NT2/D1 (cell line): ENCODE data around the gene MRPS2.
"Not testable (repeated sequence)": the region's sequence is repeated elsewhere in the genome, so short reads cannot be mapped to it uniquely, and the experiment has no call there.

ENCODE experiments used
- DNase-seq: peaks from one replicate; pipeline ENCODE4 v3.0.0-alpha.2; 2011; ENCODE audit warnings: low read depth, low spot score
- H3K27me3 ChIP-seq: 2 replicates; pipeline ENCODE4 v1.6.0; 2011; ENCODE audit warnings: mild to moderate bottlenecking; ENCODE audit not compliant: insufficient read length, insufficient read depth
- H3K36me3 ChIP-seq: 2 replicates; pipeline ENCODE4 v1.6.1; 2011; ENCODE audit warnings: mild to moderate bottlenecking, low read length, mixed read lengths; ENCODE audit not compliant: insufficient read depth, insufficient read length
- H3K4me1 ChIP-seq: 2 replicates; pipeline ENCODE4 v1.5.1; 2011; ENCODE audit not compliant: insufficient read depth, insufficient read length
- H3K4me3 ChIP-seq: 2 replicates; pipeline ENCODE4 v1.5.1; 2011; ENCODE audit warnings: low read depth; ENCODE audit not compliant: insufficient read length
- H3K9ac ChIP-seq: 2 replicates; pipeline ENCODE4 v1.6.0; 2011; ENCODE audit warnings: low read depth; ENCODE audit not compliant: insufficient read length
- H3K9me3 ChIP-seq: 2 replicates; pipeline ENCODE4 v1.5.1; 2011; ENCODE audit warnings: mild to moderate bottlenecking, low read length; ENCODE audit not compliant: insufficient read depth
- SUZ12 ChIP-seq: IDR thresholded peaks from 2 replicates; pipeline ENCODE4 v1.6.1; 2011; ENCODE audit not compliant: insufficient read length, insufficient read depth; ENCODE audit errors: extremely low read depth
- YY1 ChIP-seq: IDR thresholded peaks from 2 replicates; pipeline ENCODE4 v1.6.1; 2011; ENCODE audit not compliant: insufficient read length, insufficient read depth
- ZNF274 ChIP-seq: IDR thresholded peaks from 2 replicates; pipeline ENCODE4 v1.6.1; 2011; ENCODE audit warnings: mild to moderate bottlenecking, low read depth, low read length

MRPS2 gene

DNA sequence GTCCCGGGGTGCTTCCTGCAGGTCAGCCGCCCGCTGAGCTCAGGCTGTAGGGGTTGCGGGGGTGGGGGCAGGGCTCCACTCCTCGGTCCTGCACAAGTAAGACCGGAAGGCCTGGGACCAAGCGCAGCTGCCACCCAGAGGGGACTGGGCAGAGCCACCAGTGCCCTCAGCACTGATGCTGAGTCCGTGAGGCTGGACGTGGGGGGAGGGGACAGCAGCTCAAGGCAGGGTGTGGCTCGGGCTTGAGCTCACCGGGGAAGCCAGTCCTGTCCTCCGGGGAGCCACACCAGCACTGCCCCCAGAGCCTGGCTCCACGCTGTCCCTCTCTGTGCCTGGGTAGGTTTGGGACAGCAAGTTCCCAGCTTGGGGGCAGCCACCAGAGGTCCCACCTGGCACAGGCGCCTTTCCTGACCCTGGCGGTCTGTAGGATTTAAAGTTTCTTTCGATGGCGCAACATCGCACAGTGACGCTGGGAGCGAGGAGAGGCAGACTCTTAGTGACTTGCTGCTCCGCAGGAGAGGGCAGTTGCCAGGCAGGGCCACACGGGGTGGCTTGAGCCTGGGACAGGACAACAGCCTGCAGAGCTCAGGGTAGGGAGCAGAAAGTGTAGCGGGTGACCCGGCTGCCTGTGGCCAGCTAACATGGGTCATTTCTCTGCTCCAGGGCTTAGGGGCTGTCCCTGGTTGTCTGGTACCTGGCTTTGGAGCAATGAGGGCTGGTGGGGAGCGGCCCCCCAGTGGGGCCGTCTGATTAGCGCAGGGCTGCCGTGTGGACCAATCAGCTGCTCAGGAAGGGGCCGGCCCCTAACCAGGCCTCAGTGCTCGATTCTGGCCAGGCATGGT is 26.5 kb downstream of the MRPS2 start:
- Histone ChIP-seq H3K4me3 (no peak overlapping the region), H3K27me3 (no peaks in the 10 kb centered on the region), H3K36me3 (no peaks in the 10 kb centered on the region), H3K9me3 (no peaks in the 10 kb centered on the region), H3K4me1 (peaks cover 25% of the 10 kb centered on the region), H3K9ac (peak overlapping the region; percentile 44)
- no peak for DNase-seq
- TF ChIP-seq ZNF274 (no peak), YY1 (no peak), SUZ12 (no peak)

DNA sequence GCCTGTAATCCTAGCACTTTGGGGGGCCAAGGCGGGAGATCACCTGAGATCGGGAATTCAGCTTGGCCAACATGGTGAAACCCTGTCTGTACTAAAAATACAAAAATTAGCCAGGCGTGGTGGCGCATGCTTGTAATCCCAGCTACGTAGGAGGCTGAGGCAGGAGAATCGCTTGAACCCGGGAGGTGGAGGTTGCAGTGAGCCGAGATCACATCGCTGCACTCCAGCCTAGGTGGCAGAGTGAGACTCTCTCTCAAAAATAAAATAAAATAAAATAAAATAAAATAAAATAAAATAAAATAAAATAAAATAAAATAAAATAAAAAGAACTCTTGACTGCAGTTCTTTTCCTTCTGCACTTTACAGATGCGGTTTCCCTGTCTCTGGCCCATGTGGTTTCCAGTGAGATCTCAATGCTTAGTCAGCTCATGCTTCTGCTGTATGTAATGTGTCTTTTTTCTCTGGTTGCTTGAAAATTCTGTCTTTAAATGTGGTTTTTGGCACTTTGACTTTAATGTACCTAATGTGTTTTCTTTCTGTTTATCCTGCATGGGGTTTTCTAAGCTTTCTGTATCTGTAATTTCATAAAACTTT is 28.5 kb downstream of the MRPS2 start:
- H3K36me3 ChIP-seq, H3K9ac ChIP-seq, H3K4me3 ChIP-seq, H3K9me3 ChIP-seq, DNase-seq, H3K27me3 ChIP-seq: not testable (repeated sequence)
- H3K4me1 ChIP-seq: peaks cover 15% of the 10 kb centered on the region

DNA sequence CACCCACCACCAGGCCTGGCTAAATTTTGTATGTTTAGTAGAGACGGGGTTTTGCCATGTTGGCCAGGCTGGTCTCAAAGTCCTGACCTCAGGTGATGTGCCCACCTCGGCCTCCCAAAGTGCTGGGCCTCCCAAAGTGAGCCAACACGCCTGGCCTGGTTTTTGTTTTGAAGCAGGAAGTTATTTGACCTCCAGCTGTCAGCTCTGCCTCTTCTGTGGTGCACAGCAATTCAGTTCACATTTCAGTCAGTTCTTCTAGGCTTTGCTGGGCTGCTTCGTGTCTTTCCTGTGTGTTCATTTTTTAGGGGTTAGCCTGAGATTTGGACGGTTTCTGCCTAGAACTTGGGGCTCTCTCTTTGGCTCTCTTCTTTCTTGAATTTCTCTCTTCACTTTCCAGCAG is 29.7 kb downstream of the MRPS2 start:
- no peak overlapping the region for H3K4me3 ChIP-seq
- no peaks in the 10 kb centered on the region for H3K27me3 ChIP-seq
- no peaks in the 10 kb centered on the region for H3K36me3 ChIP-seq
- H3K9me3 ChIP-seq: no peaks in the 10 kb centered on the region
- TF ChIP-seq YY1: no peak
- no peak for TF ChIP-seq SUZ12
- no peak for TF ChIP-seq ZNF274
- peaks cover 15% of the 10 kb centered on the region for H3K4me1 ChIP-seq
- H3K9ac ChIP-seq: no peak overlapping the region
- no peak for DNase-seq

DNA sequence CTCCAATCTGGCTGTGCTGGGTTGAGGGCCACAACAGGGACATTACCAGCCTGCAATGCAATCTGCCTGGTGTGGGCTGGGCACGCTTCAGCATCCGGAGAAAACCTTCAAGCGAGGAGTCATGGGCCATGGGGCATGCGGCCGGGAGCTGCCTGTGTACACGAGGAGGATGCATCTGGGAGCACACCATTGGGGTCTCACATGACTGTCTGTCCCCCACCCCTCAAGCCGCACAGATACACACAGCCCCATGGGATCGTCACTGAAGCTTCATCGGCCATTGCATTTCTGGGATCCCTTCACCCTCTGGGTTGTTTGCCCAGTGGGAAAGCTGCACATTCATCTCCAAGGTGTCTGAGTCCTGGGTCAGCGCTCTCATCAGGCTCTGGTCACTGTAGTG is 30.6 kb downstream of the MRPS2 start:
- TF ChIP-seq ZNF274 (no peak), YY1 (no peak), SUZ12 (no peak)
- Histone ChIP-seq H3K4me3 (no peak overlapping the region), H3K4me1 (peaks cover 13% of the 10 kb centered on the region), H3K9ac (no peak overlapping the region), H3K27me3 (no peaks in the 10 kb centered on the region), H3K36me3 (no peaks in the 10 kb centered on the region), H3K9me3 (no peaks in the 10 kb centered on the region)
- DNase-seq: no peak

DNA sequence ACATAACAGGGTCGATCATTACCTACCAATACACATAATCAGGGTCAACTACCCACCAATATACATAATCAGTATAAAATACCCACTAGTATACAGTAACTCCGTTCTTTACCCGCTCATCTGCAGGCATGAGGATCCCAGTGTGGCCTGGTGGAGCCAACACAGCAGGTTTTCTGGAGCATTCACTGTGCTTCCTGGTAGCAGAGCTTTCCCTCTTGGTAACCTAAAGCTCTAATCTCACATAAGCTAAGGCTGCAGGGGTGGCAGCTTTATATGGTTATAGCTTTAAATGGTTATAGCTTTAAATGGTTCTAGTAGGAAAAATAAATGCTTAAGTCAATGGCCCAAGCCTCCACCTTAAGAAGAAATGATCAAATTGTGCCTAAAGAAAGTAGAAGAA is 32.6 kb downstream of the MRPS2 start:
- Histone ChIP-seq H3K27me3 (no peaks in the 10 kb centered on the region), H3K9me3 (no peaks in the 10 kb centered on the region), H3K36me3 (no peaks in the 10 kb centered on the region), H3K9ac (no peak overlapping the region), H3K4me3 (no peak overlapping the region), H3K4me1 (peaks cover 4% of the 10 kb centered on the region)
- TF ChIP-seq ZNF274 (no peak), SUZ12 (no peak), YY1 (no peak)
- DNase-seq: no peak

DNA sequence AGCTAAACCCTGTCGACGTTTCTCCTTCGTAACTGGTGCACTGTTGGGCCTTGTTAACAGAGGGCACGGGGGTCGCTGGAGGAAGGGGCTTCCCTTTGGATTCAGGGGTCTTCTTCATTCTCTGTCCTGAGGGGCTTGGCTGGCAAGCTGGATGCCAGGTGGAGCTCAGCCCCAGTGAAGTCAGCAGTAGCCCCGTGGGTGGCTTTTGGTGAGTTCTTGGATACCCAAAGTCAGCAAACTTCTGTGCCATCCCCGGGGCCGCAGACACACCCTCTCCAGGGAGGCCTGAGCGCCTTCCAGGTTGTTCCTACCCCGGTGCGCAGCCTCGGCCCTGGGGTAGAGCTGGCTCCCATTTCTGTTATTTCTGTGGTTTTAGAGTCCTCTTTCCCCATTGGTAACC is 33.2 kb downstream of the MRPS2 start:
- H3K9me3 ChIP-seq: no peaks in the 10 kb centered on the region
- no peak overlapping the region for H3K9ac ChIP-seq
- no peak for DNase-seq
- no peaks in the 10 kb centered on the region for H3K36me3 ChIP-seq
- H3K4me1 ChIP-seq: peaks cover 4% of the 10 kb centered on the region
- no peak for TF ChIP-seq ZNF274
- TF ChIP-seq SUZ12: no peak
- no peak for TF ChIP-seq YY1
- H3K27me3 ChIP-seq: no peaks in the 10 kb centered on the region
- H3K4me3 ChIP-seq: no peak overlapping the region

DNA sequence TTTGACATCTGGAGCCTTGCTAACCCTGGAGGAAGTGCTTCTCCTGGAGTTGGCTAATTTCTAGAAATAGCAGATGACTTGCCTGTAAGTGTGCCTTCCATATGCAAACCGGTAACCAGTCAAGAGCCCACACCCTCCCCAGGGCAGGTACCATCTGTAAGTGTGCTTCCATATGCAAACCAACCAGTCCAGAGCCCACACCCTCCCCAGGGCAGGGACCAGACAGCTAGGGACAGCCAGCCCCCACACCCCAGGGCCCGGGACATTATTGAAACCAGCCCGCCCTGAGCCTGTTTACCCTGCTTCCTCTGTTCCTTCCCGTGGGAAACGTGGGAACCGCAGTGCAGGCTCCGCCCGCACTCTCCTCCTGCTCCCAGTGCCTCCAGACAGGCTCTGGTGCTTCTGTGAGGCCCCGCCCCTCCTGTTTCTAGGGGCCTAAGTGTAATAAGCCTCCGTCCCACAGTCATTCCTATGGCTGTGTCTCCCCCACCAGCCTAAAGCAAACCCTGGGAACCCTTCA is 33.8 kb downstream of the MRPS2 start:
- H3K9ac ChIP-seq, H3K9me3 ChIP-seq, H3K36me3 ChIP-seq, H3K4me3 ChIP-seq, H3K4me1 ChIP-seq, DNase-seq, H3K27me3 ChIP-seq: not testable (repeated sequence)

DNA sequence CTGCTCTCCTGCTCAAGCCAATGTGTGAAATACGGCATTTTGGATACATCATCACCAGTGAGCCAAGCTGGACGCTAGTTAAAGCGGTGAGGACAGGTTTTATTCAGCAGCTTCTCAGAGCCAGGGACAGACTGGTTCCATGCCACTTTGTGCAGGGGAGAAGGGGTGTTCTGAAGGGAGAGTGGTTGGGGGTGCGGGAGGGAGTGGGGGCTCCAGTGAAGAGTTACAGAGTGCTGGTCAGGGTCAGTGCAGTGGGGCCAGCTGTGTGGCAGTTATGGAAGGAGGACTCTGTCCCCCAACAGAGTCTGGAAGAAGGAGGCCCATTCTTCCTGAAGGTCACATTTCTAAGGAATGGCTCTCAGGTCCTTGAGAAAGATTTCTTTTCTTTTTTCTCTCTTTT is 34.3 kb downstream of the MRPS2 start:
- not testable (repeated sequence) for H3K4me1 ChIP-seq, DNase-seq, H3K9me3 ChIP-seq, H3K4me3 ChIP-seq, H3K9ac ChIP-seq, H3K27me3 ChIP-seq, H3K36me3 ChIP-seq

DNA sequence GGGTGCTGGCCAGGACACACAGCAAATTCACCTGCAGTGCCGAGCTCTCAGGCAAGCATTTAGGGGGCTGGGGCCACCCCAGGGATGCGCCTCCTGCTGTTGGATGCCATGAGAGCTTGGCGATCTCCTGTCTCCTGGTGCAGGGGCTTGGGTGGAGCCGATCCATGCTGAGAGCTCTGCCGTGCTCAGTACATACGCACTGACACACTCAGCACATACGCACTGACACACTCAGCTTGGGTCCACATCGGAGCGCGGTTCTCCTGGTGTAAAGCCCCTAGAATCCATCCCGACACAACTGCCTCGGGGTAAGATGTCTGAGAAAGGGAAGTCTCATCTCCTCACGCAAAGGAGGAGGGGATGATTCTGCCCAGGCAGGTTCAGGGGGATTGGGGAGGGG is 35.1 kb downstream of the MRPS2 start:
- H3K4me3 ChIP-seq, DNase-seq, H3K36me3 ChIP-seq, H3K9me3 ChIP-seq, H3K4me1 ChIP-seq, H3K27me3 ChIP-seq, H3K9ac ChIP-seq: not testable (repeated sequence)
